PC-9 (cell line): ENCODE data around the gene FGFR2. TPM values are rescaled to one million over a fixed set of nuclear protein-coding genes. Genes with fewer than 3 reads are reported as not detected.

Experiments
- BruUV-seq: library from RNA; stranded (reverse); fragments of 400-500 nt; replicated peaks from 2 replicates; lab custom pipeline; 2021; lab: Mats Ljungman, UMichigan
- CTCF ChIA-PET: fragments of 300-600 bp; sonication (Branson Sonifier 250); formaldehyde crosslinking; loops from one replicate; lab custom pipeline; 2022; ENCODE audit warnings: antibody characterized with exemption; lab: Charles Lee
- POLR2A ChIA-PET: fragments of 300-600 bp; sonication (Branson Sonifier 250); formaldehyde crosslinking; loops from one replicate; lab custom pipeline; 2022; ENCODE audit warnings: antibody characterized with exemption; ENCODE audit not compliant: unreplicated experiment; lab: Charles Lee
- DNase-seq, 2 experiments: peaks; one replicate each; pipeline versions ENCODE4 v3.0.0 to v3.0.0-alpha.2; 2015 to 2022; ENCODE audit warnings: mixed read lengths in 1 of 2
- H2AFZ ChIP-seq: fragments of 200-600 bp; sonication (generic); 2 replicates; pipeline ENCODE4 v1.8.1; 2017; ENCODE audit warnings: antibody characterized with exemption
- H3F3A ChIP-seq: fragments of 200-600 bp; sonication (generic); 2 replicates; pipeline ENCODE4 v1.8.1; 2017; ENCODE audit warnings: antibody characterized with exemption, mild to moderate bottlenecking, low read depth; ENCODE audit not compliant: insufficient read depth
- H3K27ac ChIP-seq: fragments of 200-600 bp; sonication (generic); 2 replicates; pipeline ENCODE4 v1.6.1; 2016; ENCODE audit warnings: mixed run types
- H3K27me3 ChIP-seq: fragments of 200-600 bp; sonication (generic); 2 replicates; pipeline ENCODE4 v1.6.1; 2016; ENCODE audit warnings: low read depth, mixed run types; ENCODE audit not compliant: insufficient read depth
- H3K36me3 ChIP-seq: fragments of 200-600 bp; sonication (generic); 2 replicates; pipeline ENCODE4 v1.6.1; 2016; ENCODE audit warnings: low read depth, mixed run types
- H3K4me1 ChIP-seq: fragments of 200-600 bp; sonication (generic); replicated peaks from 2 replicates; pipeline ENCODE4 v1.6.1; 2016; ENCODE audit warnings: mixed run types; ENCODE audit not compliant: insufficient read depth
- H3K4me2 ChIP-seq: fragments of 200-600 bp; sonication (generic); 2 replicates; pipeline ENCODE4 v1.6.1; 2017; ENCODE audit warnings: mixed run types
- H3K4me3 ChIP-seq: fragments of 200-600 bp; sonication (generic); 2 replicates; pipeline ENCODE4 v1.6.1; 2016; ENCODE audit warnings: mixed run types
- H3K79me2 ChIP-seq: fragments of 200-600 bp; sonication (generic); 2 replicates; pipeline ENCODE4 v1.6.1; 2017; ENCODE audit warnings: low read depth, mixed run types
- H3K9me2 ChIP-seq: fragments of 200-600 bp; sonication (generic); 2 replicates; pipeline ENCODE4 v1.8.1; 2017; ENCODE audit warnings: mild to moderate bottlenecking; ENCODE audit not compliant: insufficient read depth
- H3K9me3 ChIP-seq: fragments of 200-600 bp; sonication (generic); 2 replicates; pipeline ENCODE4 v1.8.1; 2016; ENCODE audit warnings: low read depth; ENCODE audit not compliant: insufficient read depth
- H4K20me1 ChIP-seq: fragments of 200-600 bp; sonication (generic); 2 replicates; pipeline ENCODE4 v1.8.1; 2017; ENCODE audit not compliant: insufficient read depth
- EZH2 ChIP-seq: fragments of 200-600 bp; sonication (generic); IDR thresholded peaks from 2 replicates; pipeline ENCODE4 v1.8.0; 2017; ENCODE audit warnings: antibody characterized with exemption, low read depth
- intact Hi-C: fragments of 100-400 bp; cut with micrococcal nuclease; formaldehyde crosslinking; loops from one replicate; pipeline ENCODE4 v1.10.0; 2022; ENCODE audit not compliant: unreplicated experiment
- total RNA-seq: library from RNA; stranded (reverse); gene quantifications from 2 replicates; pipeline ENCODE4 v1.2.3, GENCODE V29; 2021
- TF ChIP-seq, protein P1 (sequence below): fragments of 200-600 bp; sonication (generic); conservative IDR thresholded peaks from 2 replicates; pipeline ENCODE4 v1.6.1; 2017; ENCODE audit warnings: mixed run types, antibody characterized with exemption, mild to moderate bottlenecking, moderate library complexity

Gene FGFR2
- total RNA-seq, 1 experiment from 2014 or later = not detected

DNA sequence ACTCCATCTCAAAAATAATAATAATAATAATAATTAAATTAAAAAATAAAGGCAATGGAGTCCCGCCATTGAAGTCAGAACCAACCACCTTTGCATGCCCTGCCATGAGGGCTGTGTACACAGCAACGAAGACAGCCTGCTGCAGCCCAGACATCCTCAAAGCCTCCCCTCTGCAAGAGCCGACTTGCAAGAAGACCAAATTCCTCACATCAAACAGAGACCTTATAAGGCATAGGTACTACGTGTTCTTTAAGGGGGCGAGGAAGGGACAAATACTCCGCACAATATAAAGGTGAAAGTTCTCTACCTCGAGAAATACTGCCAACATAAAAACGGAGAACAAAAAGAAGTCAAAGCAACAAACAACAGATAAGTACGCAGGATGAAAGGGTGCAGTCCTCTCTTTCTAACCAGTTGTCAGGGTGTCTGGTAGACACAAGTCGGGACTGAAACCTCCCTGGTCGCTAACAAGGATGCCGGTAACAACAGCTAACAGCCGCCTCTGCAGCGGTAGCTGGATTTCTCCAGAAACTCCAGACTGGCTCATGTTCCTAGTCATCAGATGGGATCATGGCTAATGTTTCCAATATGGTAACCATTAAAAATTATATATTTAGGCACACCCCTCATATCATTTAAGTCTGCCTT is 23.6 kb downstream of the FGFR2 start:
- intact Hi-C loops = no loop called here
- H4K20me1 ChIP-seq = no peaks in the 10 kb centered on the region
- no peak for TF ChIP-seq EZH2
- TF ChIP-seq, protein P1, sequence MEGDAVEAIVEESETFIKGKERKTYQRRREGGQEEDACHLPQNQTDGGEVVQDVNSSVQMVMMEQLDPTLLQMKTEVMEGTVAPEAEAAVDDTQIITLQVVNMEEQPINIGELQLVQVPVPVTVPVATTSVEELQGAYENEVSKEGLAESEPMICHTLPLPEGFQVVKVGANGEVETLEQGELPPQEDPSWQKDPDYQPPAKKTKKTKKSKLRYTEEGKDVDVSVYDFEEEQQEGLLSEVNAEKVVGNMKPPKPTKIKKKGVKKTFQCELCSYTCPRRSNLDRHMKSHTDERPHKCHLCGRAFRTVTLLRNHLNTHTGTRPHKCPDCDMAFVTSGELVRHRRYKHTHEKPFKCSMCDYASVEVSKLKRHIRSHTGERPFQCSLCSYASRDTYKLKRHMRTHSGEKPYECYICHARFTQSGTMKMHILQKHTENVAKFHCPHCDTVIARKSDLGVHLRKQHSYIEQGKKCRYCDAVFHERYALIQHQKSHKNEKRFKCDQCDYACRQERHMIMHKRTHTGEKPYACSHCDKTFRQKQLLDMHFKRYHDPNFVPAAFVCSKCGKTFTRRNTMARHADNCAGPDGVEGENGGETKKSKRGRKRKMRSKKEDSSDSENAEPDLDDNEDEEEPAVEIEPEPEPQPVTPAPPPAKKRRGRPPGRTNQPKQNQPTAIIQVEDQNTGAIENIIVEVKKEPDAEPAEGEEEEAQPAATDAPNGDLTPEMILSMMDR = no peak
- ChIA-PET POLR2A (no interaction called here), CTCF (no interaction called here)
- no peaks in the 10 kb centered on the region for H3K79me2 ChIP-seq
- H3K27me3 ChIP-seq = peaks cover 32% of the 10 kb centered on the region
- no peaks in the 10 kb centered on the region for H3K4me1 ChIP-seq
- no peaks in the 10 kb centered on the region for H3K36me3 ChIP-seq
- no peak overlapping the region for H3K4me2 ChIP-seq
- H3K9me3 ChIP-seq = no peaks in the 10 kb centered on the region
- no peak overlapping the region for H3K4me3 ChIP-seq
- no peak overlapping the region for H3K27ac ChIP-seq
- no TSS peak for BruUV-seq
- no peaks in the 10 kb centered on the region for H3F3A ChIP-seq
- no peak overlapping the region for H2AFZ ChIP-seq
- DNase-seq = no peak
- no peaks in the 10 kb centered on the region for H3K9me2 ChIP-seq

DNA sequence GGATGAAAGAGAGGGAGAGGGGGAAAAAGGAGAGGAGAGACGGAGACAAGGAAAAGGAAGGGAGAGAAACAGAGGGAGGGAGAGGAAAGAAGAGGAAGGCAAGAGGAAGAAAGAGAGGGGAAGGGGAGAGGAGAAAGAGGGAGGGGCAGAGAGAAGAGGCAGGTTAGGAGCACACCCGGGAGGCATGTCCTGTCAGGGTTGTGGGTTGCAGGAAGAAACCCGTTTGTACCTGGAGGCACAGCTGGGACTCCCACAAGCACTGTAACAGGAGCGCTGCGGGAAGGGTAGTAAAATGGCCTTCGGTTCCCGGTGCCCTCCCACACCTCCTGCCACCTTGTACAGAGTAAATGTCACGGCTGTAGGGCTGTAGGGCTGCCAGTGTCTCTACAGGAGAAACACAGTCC is 24.7 kb downstream of the FGFR2 start:
- Histone ChIP-seq H2AFZ (no peak overlapping the region), H3K4me2 (no peak overlapping the region), H3K27me3 (peaks cover 37% of the 10 kb centered on the region), H3K9me3 (no peaks in the 10 kb centered on the region), H3K9me2 (no peaks in the 10 kb centered on the region), H3K4me3 (no peak overlapping the region), H3K4me1 (no peaks in the 10 kb centered on the region), H3K27ac (no peak overlapping the region), H3F3A (no peaks in the 10 kb centered on the region), H4K20me1 (no peaks in the 10 kb centered on the region), H3K36me3 (no peaks in the 10 kb centered on the region), H3K79me2 (no peaks in the 10 kb centered on the region)
- ChIA-PET CTCF (no interaction called here), POLR2A (no interaction called here)
- TF ChIP-seq, protein P1 = no peak
- TF ChIP-seq EZH2 = no peak
- no TSS peak for BruUV-seq
- DNase-seq = no peak
- intact Hi-C loops = no loop called here

DNA sequence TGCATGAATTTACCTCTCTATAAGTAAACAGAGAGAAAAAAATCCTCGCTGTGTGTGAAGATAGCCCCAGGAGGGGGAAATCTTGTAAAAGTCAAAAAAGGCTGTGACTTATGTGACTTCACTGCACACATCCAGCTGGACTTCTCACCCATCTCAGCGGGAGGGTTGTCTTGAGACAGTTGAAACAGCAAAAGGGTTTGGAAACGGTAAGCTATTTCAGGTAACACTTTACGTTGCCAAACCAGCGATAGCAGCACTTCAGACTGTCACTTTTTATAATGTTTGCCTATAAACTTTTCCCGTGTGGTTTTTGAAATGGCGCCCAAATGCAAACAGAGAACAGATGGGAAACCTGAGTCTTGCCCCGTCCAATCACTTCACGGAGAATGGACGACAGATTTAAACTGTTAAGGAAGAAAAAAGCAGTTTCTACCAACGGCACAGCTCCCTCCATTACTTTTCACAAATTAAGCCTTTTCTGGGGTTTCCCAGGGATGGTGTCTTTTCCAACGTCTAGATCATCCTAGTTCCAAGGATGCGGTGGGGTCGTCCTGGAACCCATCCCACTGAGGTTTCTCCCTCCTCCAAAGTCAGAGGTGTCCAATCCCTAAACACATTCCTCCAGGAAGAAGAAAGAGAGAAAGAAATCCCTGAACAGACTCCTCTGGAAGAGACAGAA is 25.2 kb downstream of the FGFR2 start:
- CTCF ChIA-PET = no interaction called here
- Histone ChIP-seq H4K20me1 (no peaks in the 10 kb centered on the region), H3K9me3 (no peaks in the 10 kb centered on the region), H3K9me2 (no peaks in the 10 kb centered on the region), H3F3A (no peaks in the 10 kb centered on the region), H3K27ac (no peak overlapping the region), H3K79me2 (no peaks in the 10 kb centered on the region), H2AFZ (no peak overlapping the region), H3K4me3 (no peak overlapping the region), H3K27me3 (peaks cover 43% of the 10 kb centered on the region), H3K36me3 (no peaks in the 10 kb centered on the region), H3K4me1 (no peaks in the 10 kb centered on the region), H3K4me2 (no peak overlapping the region)
- BruUV-seq = no TSS peak
- POLR2A ChIA-PET = no interaction called here
- TF ChIP-seq EZH2 = no peak
- TF ChIP-seq, protein P1 = no peak
- intact Hi-C loops = no loop called here
- DNase-seq = no peak
